ENCODE data around the gene STX10. TPM values are rescaled to one million over a fixed set of nuclear protein-coding genes. Genes with fewer than 3 reads are reported as not detected.

The STX10 gene
- total RNA-seq, 1 donor from 2014 or later, result 62.4 TPM

GRCh38 chr19:13120031-13120430 is 30.1 kb downstream of the STX10 start:
- DNase-seq (ENCODE audit: low read depth in 2 of 2), result no peak

- DNase-seq (ENCODE audit: low read depth in 2 of 2), result no peak
Observed at GRCh38 chr19:13119627-13120026, 30.5 kb downstream of the STX10 start.

DNA sequence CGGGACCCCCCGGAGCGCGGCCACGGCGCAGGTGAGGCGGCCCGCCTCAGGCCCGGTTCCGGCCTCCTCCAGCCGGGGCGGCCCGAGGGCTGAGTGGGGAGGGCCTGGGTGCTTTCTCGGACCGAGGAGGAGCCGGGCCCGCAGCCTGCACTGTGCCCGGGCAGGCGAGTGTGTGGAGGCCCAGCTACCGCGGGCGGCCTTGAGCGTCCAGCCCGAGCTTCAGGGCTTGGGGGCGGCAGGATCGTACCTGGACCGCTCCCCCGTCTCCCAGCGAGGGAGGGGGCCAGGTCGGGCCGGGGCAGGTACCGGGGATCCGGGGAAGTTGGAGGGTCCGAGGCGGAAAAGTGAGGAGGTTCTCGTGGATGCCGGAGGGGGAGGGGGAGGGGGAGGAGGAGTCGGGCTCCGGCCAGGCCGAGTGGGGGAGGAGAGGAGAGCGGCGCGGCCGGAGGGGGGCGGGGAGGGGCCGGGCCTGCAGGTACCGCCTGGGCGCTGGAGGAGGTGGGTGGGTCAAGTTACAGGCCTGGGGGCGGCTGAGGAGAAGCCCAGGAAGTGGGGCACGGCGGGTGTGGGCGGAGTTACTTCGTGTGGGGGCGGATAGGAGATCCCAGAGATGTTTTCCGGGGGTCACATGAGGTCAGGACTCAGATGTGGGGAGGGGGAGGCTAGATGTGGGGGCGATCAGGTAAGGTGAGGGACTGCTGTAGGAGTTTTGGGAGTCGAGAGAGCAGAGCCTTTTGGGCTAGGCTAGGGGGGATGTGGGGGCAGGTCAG is 31.6 kb downstream of the STX10 start:
- peak in 1 of 2 donors; percentile 47 for DNase-seq (ENCODE audit: low read depth in 2 of 2)

DNA sequence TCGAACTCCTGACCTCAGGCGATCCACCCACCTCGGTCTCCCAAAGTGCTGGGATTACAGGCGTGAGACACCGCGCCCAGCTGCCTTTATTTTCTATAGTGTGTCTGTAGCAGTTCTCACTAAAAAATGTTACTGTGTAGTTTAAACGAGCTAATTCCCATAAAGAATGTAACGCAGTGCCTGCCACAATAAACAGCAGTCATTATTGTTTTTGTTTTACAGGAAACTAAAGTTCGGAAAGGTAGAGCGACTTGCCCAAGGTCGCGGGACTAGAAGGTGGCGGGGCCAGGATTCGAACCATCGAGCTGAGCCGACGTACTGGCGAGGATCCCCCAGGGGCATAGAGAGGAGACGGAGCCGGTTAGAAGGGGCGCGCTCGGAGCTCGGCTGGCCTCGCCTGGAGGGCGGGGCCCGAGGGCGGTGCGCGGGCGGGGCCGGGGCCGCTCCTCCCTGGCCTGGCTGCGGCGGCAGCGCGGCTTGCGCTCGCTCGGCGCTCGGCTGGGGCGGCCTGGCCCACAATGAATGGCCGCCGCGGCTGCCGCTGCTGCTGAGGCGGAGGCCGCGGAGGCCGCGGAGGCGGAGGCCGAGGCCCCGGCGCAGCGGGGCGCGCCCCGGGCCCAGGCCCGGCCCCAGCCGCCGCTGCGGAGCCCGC is 32.3 kb downstream of the STX10 start, which contains the start of gene NACC1:
NACC1 (plus strand) TSS at position 493 of the 652 bp plus-strand sequence. CDS start 16,944 bp downstream, outside the sequence.
- DNase-seq (ENCODE audit: low read depth in 2 of 2), result peak; percentile 60 to 91

GRCh38 chr19:13117176-13117771 is 32.9 kb downstream of the STX10 start:
- DNase-seq (ENCODE audit: low read depth in 2 of 2), result no peak

DNA sequence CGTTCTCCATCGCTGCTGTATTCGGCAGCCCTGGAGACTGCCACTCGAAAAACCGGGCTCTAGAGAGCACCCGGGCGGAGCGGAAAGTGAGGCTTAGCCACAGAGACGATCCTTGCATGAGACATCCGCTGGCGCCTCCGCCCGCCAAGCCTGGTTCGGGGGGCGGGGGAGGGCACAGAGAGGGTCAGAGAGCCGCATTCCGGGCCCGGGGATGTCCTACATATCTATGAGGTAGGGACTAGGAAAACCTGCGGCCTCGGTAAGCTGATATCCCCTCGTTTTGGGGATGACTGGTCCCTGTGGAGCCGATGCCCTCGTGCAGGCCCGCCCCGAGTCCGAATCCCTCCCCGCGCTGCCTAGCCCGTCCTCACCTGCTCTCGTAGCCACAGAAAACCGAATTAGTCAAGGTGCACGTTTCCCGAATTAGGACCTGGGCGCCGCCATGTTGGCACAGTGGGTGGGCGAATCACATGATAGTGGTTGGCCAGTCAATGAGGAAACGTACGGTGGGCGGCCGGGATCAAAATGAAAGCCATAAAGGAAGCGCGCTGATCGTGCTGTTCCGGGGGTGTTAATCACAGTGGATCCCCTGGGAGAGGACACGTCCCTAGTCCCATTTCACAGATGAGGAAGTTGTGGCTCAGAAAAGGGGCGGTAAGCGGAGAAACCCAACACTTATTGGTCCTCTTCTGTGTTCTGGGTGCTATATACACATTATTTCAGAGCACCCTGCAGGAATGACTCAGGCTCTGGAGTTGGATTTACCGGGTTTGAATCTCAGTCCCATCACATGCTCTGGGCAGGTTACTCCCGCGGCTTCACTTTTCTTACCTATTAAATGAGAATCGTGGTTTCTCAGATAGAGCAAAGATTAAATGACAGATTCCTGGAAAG is 33.6 kb downstream of the STX10 start, which contains the start of gene TRMT1:
TRMT1 (minus strand) TSS at position 459 of the 894 bp plus-strand sequence; CDS start at position 118, 341 bp downstream.
- DNase-seq (ENCODE audit: low read depth in 2 of 2), result peak; percentile 89 to 96

GRCh38 chr19:13115936-13116281 is 34.3 kb downstream of the STX10 start:
- DNase-seq (ENCODE audit: low read depth in 2 of 2), result no peak

DNA sequence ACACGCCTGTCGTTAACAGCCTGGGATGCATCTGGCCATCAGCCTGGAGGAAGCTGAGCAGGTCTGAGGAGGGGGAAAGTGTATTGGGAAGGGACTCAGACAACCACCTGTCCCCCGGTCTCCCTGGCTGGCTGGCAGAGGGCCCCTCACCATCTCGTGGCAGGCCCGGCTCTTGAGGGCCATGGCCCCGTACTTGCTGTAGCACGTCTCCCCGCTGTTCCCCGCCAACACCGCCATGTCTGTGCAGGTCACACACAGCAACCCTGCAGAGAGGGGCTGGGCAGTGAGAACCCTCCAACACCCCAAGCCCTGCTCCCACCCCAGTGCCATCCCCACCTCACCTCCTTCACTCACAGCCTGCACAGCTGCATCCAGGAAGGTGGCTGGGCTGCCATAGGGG is 37.6 kb downstream of the STX10 start:
- DNase-seq (ENCODE audit: low read depth in 2 of 2), result no peak

- no peak for DNase-seq (ENCODE audit: low read depth in 2 of 2)
Observed at GRCh38 chr19:13110099-13110610, 40.0 kb downstream of the STX10 start.

DNA sequence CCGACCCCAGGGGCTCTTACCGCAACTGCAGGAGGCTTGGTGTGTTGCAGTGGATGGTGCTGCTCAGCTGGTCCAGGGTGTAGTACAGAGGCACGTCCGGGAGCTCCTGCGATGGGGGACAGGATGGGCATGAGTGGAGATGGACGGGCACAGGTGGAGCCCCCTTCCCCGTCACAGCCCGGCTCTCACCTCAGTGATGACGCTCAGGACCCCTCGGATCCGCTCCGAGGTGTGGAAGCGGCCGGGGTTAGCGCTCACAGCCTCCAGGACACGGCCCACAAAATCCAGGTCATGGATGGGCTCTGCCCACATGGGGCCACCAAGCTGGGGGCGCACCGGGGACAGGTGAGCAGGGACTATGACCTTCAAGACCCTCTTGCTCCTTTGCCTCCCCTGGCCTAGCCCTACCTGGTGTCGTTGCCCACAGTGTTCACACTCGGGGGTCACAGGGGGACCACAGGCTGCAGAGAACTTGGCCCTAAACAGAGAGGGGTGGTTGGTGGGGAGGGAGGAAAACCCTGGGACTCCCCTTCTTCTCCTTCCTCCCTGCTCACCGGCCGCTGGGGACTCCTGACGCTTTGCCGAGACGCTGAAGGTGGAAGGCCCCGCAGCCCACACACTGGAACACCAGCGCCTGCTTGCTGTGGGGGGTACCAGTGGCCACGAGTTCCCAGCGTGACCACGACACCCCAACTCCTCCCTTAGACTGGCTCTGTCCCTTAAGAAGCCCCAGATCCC is 40.6 kb downstream of the STX10 start:
- DNase-seq (ENCODE audit: low read depth in 2 of 2), result no peak

GRCh38 chr19:13104848-13105711 is 45.1 kb downstream of the STX10 start:
- no peak for DNase-seq (ENCODE audit: low read depth in 2 of 2)

DNA sequence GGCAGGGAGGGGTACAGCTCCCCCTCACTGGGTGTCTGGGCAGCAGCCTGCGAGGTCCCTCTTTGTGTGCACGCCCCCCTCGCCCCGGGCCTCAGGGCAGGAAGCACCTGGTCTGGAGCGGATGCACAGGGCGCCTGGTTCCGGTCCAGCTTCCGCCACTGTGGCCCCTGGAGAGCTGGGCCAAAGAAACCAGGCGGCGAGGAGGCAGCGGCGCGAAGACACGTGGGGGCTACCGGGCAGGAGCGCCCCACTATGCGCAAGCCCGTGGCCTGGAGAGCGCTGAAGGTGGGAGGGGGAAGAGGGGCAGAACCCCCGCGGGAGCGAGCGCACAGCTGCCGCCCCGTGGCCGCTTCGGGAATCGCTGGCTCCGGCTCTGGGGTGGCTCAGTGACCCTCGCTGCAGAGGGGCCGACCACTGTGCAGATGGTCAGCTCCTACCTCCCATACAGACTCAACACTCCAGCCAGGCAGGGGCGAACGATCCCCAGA is 45.8 kb downstream of the STX10 start:
- DNase-seq (ENCODE audit: low read depth in 2 of 2), result peak; percentile 78 to 94

DNA sequence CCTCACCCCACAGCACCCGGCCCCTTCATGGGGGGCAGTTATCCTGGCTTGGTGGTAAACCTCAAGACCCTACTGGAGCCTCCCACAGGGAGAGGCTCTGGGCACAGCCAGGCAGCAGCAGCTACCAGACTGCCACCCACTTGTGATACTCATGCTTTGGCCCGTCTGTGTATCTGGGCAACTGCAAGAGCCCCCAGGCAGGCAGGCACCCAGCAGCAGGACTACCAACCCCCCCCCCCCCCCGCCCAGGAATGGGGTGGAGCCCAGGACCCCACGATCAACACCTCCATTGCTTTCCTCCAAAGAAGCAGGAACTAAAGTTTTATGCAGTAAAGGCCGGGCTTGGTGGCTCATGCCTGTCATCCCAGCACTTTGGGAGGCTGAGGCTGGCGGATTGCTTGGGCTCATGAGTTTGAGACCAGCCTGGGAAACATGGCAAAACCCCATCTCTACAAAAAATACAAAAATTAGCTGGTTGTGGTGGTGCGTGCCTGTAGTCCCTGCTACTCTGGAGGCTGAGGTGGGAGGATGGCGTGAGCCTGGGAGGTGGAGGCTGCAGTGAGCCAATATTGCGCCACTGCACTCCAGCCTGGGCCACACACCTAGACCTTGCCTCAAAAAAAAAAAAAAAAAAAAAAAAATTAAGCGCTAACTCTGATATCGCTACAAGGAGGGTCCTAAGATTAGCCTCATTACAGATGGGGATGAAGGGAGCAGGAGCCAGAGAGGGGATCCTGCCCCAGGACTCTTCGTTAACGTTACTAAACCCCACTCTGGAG is 46.4 kb downstream of the STX10 start:
- DNase-seq (ENCODE audit: low read depth in 2 of 2), result no peak

DNA sequence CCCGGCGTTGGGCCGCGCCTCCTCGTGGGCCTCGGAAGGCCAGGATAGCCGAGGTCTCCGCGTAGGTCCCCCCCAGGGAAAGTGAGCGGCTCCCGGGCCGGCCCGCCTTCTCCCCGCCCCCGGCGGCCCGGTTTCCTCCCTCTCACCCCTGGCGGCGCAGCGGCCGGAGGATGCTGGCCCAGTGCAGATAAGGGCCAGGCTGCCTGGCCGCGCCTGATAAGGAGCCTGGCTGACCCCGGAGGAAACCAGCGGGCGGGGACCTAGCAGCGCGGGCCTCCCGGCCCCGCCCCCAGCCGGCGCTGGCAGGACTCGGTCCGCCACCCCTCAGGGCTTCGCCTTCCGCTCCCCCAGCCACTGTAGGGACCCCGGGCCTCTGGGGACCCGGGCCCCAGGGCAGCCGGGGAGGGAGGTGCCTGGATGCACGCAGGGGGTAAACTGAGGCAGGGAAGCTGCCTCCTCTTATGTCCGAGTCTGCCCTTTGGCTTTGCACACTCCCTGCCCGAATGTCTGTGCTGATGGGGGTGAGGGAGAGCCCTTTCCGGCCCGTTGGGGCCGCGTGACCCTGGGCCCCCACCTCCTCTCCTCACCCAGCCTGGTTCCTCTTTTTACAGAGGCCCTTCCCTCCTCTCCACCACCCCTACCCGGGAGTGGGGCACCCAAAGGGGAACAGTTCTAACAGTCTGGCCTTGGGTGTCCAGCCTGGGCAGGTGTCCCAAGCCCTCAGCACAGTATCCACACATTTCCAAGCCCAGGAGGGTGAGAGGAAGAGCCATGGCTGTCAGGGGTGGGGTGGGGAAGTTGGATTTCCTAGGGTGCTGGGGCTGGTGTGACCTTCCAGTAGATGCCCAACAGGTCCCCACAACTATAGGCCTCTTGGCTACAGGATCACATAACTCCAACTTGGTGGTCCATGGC is 47.3 kb downstream of the STX10 start, which contains the start of gene LYL1:
LYL1 (minus strand) TSS at position 193 of the 915 bp plus-strand sequence. CDS start 1,687 bp downstream, outside the sequence.
- DNase-seq (ENCODE audit: low read depth in 2 of 2), result peak; percentile 90 to 98

DNA sequence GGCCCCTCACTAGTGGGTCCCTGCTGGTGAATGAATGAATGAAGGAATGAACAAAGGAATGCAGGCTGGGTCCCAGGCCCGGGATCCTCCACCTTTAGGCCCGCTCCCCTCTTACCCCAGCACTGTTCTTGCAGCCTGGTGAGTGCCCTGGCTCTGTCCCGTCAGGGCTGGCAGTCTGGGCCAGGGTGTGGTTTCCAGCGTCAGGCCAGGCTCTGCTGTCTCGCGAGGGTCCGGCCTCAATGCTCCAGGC is 47.8 kb downstream of the STX10 start:
- no peak for DNase-seq (ENCODE audit: low read depth in 2 of 2)

DNA sequence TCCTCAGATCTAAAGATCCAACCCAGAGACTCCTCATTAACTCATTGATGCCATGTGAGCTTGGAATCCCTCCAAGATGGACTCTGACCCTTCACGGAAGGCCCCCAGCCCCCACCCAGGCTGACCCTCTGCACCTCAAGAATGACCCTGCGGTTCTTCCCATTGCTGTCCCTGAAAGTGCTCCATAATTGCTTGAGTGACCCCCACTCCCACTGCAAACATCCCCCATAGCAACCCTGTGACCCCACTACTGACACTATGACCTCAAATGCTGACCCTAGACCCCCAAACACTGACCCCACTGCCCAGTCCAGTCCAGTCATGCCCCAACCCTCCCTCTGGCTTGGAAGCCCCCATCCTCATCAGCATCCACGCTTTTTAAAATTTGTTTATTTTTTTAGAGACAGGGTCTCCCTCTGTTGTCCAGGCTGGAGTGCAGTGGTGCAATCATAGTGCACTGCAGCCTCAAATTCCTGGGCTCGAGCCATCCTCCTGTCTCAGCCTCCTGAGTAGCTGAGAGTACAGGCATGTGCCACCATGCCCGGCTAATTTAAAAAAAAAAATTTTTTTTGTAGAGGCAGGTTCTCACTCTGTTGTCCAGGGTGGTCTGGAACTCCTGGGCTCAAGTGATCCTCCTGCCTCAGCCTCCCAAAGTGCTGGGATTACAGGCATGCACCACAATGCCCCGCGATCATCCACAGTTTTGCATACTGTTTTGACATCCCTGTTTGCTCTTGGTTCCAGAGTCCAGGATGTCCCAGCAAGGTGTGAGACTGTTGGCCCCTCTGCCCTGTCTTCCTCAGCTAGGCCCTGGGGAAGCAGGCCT is 48.4 kb downstream of the STX10 start:
- DNase-seq (ENCODE audit: low read depth in 2 of 2), result no peak
